Stimulated activated CD8-positive, alpha-beta memory T cell treated with anti-CD3 and anti-CD28 coated beads, Interleukin-2, amount 100 ng/mL, for 1 hour (primary cell): ENCODE results near the gene ATG2A.

ENCODE experiments used
- DNase-seq, 2 donors: peaks; one replicate each; pipeline ENCODE4 v3.0.0-alpha.2; 2020; ENCODE audit warnings: low read depth in 2 of 2

ATG2A gene

DNA sequence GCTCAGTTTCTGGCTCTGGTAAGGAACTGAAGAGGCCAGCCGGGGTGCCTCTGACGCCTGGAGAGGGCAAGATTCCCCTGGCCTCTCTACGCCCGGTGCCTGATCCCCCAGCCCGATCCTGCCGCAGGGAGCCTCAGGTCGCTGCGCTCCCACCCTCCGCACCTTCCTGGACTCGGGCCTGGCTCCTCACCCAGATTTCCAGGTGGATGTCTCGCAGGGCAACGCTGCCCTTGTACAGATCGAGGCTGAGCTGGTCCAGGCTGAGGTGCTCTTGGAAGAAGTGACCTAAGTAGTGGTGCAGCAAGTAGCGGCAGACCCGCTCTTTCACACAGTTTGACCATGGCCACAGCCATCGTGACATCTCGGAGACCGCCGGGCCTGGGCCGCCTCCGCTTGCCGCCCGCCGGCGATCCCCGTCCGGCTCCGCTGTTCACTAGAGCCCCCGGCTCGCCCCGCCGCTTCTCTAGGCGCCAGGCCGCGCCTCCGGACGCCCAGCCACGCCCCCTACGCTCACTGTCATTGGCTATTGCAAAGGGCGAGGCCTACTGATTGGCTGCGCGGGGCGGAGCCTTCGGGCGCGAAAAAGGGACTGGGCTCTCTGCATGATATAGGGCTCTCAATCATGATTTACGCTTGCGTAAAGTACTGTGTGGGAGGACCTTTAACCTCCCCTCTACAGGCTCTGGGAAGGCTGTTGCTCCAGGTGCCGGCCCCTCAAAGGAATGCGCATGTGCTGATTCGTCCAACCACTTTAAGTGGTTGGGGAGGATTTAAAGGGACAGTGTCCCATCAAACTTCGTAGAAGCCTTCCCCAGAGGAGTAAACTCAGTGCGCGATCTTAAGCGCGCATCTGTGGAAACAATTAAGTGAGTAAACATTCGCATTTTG, at the start of gene ATG2A:
ATG2A (minus strand) TSS at position 435 of the 888 bp plus-strand sequence; CDS start at position 361, 74 bp downstream.
- peak; percentile 96 to 98 for DNase-seq

- DNase-seq: no peak
These were observed 46.1 kb upstream of the ATG2A start for GRCh38 chr11:64963072-64963631.

DNA sequence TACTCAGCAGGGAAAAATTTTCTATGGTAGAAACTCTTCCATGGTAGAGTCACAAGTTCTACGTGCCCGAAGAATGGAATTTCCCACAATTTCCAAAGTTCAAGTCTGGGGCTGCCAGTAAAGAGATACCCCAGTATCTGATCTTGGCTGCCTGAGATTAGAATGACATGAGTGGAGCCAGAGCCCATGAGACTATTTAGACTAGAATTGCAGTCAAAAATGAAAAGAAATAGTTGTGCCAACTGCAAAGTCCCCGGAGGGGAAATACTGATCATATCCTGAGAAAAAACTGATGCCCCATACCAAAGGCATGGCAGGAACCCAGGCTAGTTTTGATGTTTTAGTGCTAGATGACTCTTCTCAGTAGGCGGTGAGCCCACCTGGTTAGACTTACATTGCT, 43.7 kb upstream of the ATG2A start:
- no peak for DNase-seq

- DNase-seq: no peak
These were observed 42.5 kb upstream of the ATG2A start for GRCh38 chr11:64959498-64959897.

GRCh38 chr11:64954201-64954600, 37.2 kb upstream of the ATG2A start:
- DNase-seq: no peak

GRCh38 chr11:64951529-64951928, 34.5 kb upstream of the ATG2A start:
- no peak for DNase-seq

GRCh38 chr11:64947208-64947814, 30.3 kb upstream of the ATG2A start:
- no peak for DNase-seq

DNA sequence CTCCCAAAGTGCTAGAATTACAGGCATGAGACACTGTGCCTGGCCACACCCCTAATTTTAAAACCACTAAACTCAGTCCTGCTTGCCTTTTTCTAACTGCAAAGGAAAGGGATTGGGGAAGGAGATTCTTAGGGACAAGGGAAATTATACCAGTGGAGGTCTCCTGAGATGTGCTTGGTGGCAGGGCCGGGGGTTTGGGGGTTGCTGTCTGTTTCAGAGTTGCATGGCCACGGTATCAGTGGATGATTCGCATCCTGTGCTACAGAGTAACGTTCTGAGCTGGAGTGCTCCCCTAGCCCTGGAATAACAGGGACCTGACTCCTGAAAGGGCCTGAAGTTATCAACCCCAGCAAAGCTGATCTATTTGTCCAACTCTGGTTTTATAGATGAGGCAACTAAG, 19.5 kb upstream of the ATG2A start:
- DNase-seq: no peak

DNA sequence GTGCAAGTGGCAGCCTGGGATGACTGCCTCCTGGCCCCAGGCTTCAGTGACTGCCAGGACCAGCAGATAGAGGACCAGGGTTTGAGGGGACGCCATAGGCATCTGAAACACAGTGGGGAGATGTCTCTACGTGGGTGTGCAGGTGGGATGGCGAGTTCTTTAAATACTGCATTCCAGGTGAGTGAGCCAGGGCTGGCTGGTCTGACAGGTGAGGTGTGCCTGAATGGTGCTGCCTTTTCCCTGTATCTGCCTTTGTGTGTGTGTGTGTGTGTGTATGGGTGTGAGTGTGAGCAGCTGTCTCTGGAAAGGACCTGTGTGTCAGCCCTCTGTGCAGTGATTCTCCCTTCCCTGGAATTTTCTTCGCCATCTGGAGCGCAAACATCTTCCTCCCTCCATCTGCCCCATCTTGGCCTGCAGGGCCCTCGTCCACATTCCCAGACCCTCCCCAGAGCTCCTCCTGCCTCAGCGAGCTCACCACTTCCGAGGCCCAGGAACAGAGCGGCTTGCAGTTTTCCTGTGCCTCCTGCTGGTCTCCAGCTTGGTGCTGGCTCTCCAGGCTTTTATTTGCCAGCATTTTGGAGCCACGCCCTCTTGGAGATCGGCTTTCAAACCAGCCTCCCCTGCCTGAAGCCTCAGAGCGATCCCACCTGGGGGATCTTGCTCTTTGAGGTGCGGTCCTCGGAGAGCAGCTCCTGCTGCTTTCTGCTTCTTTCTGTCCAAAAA, 18.5 kb upstream of the ATG2A start, which contains the start of gene GPHA2:
GPHA2 (minus strand) TSS at position 535 of the 723 bp plus-strand sequence; CDS start at position 102, 433 bp downstream.
- no peak for DNase-seq

DNA sequence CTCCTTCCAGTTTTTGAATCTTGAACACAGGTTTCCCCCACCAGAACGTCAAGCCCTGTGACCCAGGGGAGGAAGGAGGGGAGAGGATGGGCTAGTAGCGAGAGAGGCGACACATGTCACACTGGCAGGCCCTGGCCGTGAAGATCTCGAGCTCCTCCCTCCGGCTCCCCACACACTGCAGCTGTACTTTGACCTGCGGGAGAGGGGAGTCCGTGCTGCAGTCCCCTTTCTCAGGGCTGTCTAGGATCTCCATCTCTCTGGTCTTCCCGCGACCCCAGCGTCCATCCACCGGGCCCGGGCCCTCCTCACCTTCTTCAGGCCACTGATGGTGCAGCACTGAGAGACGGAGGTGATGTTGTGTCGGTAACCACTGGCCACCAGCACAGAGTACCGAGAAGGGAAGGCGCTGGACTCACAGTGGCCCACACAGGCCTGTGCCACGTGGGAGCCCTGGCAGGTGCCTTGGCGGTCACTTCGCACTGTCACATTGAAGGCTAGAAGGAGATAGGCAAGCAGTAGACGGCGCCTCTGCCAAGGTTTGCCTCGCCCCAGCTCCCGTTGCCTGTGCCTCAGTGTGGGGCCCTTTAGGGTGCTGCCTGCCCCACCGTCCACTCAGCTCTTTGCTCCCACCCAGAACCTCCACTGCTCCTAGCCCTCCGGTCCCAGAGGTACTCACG, 17.8 kb upstream of the ATG2A start:
- no peak for DNase-seq

GRCh38 chr11:64933935-64934681, 17.1 kb upstream of the ATG2A start:
- DNase-seq: no peak

DNA sequence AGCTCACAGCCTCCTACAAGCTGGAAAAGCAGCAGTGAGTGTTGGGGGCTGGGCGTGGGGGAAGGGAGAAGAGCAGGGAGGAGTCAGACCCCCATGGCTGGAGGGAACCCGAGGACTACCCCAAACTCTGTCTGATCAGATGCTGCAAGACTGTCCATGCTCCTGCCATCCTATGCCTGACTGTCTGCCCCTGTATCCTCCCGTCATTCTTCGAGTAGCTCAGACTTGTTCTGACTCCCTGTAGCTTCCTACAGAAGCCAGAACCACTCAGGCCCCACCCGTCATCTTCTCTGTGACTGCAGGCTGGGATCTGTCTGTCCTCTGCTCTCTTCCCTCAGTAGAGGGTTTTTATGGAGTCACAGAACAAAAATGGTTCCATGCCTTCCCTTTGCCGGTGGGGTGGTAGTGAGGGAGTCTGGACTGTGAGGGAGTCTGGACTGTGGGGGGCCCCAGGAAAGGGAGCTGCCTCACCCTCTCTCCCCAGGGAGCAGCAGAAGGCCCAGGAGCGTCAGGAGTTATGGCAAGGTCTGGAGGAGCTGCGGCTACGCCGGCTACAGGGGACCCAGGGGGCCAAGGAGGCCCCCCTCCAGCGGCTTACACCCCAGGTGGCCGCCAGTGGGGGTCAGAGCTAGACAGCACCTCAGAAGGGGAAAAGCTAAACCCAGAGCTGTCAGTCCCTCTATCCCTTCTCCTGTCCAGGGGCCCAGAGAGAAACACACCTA, 16.4 kb upstream of the ATG2A start:
- no peak for DNase-seq

DNA sequence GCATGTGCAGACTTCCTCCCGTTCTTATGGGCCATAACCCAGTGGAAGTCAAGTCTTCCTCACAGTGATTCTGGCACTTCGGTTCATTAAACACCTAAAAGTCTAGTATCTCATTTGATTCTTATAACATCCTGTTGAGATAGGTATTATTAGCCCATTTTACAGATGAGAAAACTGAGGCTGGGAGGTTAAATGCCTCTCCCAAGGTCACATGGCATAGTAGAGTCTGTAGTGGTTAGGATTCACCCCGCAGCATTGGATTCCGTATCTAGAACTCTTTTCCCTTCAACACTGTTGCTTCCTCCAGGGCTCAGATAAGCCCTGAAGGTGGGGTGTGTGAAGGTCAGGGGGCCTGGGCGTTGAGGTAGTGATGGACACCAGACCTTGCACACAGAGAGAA, 15.3 kb upstream of the ATG2A start:
- DNase-seq: no peak

GRCh38 chr11:64931290-64931689, 14.3 kb upstream of the ATG2A start:
- no peak for DNase-seq

GRCh38 chr11:64930340-64930739, 13.3 kb upstream of the ATG2A start:
- DNase-seq: no peak

GRCh38 chr11:64929625-64930024, 12.6 kb upstream of the ATG2A start:
- no peak for DNase-seq

GRCh38 chr11:64928957-64929356, 11.9 kb upstream of the ATG2A start:
- DNase-seq: no peak

- DNase-seq: no peak
These were observed 9.7 kb upstream of the ATG2A start for GRCh38 chr11:64926689-64927088.

DNA sequence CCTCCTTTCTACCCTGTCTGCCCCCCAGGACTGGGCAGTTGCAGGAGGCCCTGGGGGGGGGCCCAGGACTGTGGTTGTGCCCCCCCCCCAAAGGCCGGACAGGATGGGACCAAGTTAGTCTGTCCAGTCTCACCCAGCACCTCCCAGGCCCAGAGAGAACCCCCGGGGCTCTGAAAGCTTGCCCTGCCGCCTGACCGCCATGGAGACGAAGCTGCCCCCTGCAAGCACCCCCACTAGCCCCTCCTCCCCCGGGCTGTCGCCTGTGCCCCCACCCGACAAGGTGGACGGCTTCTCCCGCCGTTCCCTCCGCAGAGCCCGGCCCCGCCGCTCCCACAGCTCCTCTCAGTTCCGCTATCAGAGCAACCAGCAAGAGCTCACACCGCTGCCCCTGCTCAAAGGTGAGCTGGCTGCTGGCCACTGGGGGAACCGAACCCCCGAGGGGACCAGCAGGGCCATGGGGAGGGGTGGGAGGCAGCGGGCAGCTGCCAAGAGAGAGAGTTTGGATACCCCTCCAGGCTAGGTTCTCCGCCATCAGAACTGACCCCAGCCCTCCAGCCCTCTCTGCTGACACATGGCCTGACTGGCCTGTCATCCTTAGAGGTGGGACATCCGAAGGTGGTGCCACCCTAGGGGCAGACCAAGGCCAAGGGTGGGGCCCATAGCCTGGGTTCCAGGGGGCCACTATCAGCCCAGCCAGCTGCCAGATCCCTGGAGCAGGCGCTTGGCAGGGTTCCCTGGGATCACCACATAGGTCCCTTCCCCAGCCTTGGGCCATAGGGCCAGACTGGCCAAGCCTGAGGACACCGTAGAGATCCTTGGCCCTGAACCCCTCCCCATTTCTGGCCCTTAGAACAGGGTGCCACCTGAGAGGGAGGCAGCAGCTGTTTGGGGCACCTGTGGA, 8.8 kb upstream of the ATG2A start:
- no peak for DNase-seq
